Measurements from ENCODE around the gene CDH5.
"Not testable (repeated sequence)": the region's sequence is repeated elsewhere in the genome, so short reads cannot be mapped to it uniquely, and the experiment has no call there.

Gene CDH5

DNA sequence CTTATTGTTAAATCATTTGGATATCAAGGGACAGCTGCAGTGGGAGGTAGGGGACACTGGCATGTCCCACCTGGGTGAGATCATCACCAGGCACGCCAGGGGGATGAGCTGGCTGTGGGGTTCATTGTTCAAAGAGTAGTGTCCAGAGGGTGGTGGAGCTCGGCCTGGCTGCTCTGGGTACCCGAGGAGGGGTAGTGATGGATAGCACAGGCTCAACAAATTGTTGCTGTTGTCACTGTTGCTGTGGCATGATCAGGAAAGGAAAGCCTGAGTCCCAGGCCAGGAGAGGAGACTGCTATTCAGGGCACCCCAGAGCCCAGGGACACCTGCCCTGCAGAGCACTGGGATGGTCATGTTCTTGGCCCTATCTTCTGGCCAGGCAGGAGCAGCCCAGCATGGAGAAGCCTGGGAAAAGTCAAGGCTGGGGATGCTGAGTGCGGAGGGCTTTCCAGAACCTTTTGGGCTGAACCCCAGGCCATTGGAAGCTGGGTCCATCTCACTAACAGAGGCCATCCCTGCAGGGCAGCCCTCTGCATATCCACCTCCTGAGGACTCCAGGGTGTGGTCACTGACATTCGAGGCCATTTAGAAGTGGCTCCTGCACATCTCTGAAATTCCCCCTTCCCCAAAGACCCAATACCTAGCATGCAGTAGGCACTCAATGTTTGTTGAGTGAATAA, 72.7 kb downstream of the CDH5 start:
- DNase-seq: no peak

DNA sequence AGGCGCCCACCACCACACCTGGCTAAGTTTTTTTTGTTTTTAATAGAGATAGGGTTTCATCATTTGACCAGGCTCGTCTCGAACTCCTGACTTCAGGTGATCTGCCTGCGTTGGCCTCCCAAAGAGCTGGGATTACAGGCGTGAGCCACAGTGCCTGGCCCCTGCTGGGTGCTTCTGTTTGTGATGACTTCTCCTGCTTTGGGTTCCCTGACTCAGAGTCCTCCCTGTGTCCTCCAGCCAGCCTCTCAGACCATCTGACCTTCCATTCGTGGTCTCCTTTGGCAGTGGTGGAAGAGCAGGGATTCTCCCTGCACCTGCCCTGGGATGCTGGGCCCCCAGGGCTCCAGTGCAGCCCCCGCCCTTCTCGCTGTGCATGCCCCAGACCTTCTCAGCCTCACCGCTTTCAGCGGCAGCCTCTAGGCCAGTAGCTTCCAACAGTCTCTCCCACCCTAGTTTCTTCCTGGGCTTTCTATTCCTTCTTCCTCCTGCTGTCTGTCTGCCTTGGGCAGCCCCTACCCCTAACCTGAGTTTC, 73.8 kb downstream of the CDH5 start:
- DNase-seq: no peak

DNA sequence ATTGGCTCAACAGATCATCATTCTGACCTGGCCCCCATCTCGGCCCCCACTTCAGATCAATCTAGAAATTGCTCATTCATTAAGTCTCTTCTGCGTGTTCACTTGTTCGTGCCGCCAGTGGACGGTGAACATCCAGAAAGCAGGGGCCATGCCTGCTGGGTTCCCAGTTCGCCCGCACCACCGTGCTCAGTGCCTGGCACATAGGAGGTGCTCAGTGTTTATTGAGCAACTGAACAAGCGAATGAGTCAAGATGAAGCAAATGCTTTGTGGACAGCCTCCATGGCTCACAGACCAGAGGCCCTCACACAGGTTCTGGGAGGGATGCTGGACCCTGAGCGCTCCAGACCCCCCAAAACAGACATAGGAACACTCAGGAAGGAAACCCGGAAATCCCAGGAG, 74.5 kb downstream of the CDH5 start:
- DNase-seq: no peak

DNA sequence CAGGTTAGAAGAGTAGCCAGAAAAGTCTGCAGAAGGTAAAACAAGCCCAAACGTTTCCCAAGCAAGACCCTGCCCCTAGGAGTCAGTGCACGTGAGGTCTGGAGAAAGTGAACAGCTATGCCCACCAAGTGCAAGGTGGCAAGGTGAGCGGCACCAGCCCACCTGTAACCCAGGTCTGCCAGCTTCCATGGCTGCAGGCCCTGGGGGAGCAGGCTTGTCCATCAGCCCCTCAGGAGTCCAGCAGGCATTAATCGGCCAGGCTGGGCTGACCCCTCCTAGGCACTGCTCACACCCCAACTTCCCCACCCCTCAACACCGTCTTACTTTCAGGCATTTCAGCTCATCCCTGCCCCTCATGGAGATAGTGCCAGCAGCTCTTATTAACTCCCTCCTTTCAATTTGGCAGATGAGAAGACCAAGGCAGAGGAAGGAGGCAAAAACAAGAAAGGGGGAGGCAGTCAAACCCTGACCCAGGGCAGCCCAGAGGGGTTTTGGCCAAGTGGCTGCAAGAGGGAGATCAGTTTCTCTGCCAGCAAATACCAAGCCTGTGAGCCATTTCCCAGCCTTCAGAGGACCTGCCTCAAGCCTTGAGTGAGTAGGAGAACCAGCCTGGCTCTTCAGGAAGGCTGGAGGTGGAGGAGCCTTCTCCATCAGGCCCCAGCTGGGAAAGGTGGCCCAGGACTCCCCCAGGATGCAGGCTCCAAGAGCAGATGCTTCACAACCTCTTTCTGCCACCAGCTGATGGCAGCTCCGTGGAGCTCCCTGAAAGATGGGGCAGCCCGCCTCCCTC, 75.3 kb downstream of the CDH5 start:
- peak; percentile 48 for DNase-seq

DNA sequence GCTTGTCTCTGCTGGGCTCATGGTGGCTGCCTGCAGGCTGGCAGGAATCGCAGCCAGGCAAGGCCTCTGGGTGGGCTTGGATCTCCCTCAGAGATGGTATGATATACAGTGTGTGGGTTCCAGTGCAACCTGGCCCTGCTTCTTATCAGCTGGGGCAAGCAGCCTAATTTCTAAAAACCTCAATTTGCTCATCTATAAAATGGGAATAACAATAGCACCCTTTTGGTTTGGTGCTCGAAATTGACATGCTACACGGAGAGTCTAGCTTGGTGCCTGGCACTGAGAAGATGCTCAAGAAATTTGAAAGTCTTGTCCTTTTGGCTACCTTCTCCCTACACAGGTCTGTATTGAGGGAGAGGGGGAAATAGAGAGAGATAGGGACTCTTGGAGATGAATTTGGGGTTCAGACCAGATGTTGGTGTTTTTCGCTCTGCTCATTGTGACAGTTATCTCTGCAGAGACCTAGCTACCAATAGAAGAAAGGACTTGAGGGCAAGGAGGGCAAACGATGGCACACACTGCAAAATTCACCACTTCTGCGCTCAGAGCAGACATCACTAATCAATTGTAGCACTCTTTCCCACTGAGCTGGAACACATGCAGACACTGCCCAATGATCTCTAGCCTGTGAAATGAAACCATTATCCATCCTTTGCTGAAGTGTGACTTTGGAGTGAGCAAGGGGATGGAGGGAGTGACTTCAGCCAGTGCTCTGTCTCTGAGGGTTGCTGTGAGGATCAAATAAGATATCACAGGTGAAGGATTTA, 76.2 kb downstream of the CDH5 start:
- DNase-seq: no peak

DNA sequence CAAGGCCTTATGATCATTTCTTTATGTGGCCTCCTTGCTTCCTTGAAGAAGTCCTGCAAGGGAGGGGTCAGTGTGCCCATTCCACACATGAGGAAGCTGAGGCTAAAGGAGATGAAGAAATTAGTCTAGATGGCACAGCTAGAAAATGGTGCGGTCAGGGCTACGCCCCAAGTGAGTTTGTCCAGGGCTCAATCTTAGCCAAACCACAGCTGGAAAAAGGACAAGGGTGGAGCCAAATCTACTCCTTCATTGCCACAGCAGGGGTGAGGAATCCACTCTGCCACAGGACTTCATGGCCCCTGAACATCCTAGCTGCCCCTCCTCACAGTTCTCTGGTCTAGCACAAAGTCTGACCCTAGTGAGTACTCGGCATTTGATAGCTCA, 76.8 kb downstream of the CDH5 start:
- DNase-seq: no peak

DNA sequence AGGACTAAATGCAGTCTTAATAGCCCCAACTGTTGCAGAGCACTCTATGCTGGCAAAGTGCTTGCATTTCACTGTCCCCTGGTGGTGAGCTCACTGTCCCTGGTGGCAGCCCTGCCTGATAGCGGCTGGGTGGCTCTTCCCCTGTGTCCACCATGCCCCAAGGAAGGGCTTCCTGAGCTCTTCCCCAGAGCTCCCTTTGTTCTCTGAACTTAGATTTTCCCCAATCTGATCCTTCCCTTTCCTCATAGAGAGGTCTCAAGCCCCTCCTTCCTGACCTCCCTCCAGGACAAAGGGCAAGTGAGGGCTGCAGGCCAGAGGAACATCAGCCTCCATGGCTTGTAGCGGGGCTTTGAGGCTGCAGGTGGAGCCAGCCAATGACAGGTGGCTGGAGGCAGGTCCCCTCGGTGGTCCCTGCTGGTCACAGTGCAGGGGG, 77.6 kb downstream of the CDH5 start:
- DNase-seq: no peak

DNA sequence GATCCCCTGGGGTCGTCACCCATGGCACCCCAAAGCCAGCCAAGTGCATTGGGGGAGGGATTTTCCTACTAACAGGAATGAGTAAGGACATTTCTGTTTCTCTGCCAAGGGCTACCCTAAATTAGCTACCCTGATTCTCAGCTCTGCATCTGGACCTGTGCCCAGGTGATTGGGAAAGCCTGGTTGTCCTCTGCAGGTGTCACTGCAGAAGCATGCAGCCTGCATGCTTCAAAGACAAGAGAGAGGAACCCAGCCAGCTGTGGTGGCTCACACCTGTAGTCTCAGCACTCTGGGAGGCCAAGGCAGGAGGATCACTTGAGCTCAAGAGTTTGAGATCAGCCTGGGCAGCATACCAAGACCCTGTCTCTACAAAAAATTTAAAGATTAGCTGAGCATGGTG, 80.2 kb downstream of the CDH5 start:
- no peak for DNase-seq

DNA sequence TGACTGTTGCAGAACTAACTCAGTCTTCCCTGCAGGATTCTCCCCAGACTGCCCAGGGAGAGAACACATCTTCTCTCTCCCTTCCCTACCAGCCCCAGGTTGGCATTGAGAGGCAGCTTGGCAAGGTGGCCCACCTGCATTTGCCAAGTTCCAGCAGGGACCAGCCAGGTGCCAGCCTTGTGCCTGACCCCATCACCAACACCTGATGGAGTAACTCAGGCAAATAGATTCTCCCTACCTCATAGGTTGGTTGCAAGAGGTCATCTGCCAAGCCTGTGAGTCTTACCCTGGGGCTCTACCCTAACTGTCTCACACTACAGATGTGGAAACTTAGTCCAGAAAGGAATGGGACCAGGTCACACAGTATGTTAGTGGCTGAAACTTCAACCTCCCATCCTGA, 81.0 kb downstream of the CDH5 start:
- no peak for DNase-seq

DNA sequence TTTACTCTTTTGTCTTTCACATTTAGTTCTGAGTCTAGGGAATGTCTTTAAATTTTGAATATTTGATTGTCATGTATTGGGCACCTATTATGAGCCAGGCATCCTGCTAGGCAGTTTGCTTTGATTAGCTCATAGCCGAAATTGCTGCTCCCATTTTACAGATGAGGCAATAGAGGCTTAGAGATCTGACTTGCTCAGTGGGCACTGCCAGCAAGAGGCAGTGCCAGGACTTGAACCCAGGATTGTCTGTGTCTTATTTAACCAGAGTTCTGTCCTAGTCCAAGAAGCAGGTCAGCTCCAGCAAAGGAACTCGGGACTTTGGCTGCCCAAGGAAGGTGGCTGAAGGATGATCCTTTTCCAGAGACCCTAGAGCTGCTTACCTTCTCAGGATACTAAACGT, 85.1 kb downstream of the CDH5 start:
- DNase-seq: no peak

DNA sequence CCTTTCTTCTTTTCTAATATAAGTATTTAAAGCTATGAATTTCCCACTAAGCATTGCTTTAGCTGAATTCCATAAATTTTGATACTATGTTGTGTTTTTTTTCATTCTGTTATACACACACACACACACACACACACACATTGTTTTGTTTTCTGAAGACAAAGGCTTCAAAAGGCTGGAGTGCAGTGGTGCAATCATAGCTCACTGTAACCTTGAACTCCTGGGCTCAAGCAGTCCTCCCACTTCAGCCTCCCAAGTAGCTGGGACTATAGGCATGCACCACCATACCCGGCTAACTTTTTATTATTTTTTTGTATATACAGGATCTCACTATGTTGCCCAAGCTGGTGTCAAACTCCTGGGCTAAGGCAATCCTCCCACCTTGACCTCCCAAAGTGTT, 86.7 kb downstream of the CDH5 start:
- not testable (repeated sequence) for DNase-seq
